Panc1 (cell line): Measurements from ENCODE around the gene ABHD12. TPM values are rescaled to one million over a fixed set of nuclear protein-coding genes. Genes with fewer than 3 reads are reported as not detected.

Experiments
- ATAC-seq: fragments of 200-7000 bp; cut with Tn5 transposase; 2 replicates; pipeline ENCODE4 v1.9.1; 2020; ENCODE audit warnings: mild to moderate bottlenecking, moderate library complexity
- BruUV-seq: library from RNA; stranded (reverse); fragments of 400-500 nt; replicated peaks from 2 replicates; lab custom pipeline; 2021; lab: Mats Ljungman, UMichigan
- CTCF ChIA-PET: fragments of 300-600 bp; sonication (Branson Sonifier 250); formaldehyde crosslinking; loops from one replicate; lab custom pipeline; 2022; ENCODE audit warnings: antibody characterized with exemption; lab: Charles Lee
- POLR2A ChIA-PET: fragments of 300-600 bp; sonication (Branson Sonifier 250); formaldehyde crosslinking; loops from one replicate; lab custom pipeline; 2022; ENCODE audit warnings: antibody characterized with exemption; lab: Charles Lee
- DNase-seq: peaks from one replicate; pipeline ENCODE4 v3.0.0-alpha.2; 2010; ENCODE audit warnings: low read depth, low spot score
- H3K27ac ChIP-seq: 2 replicates; pipeline ENCODE4 v1.5.1; 2011; ENCODE audit warnings: mild to moderate bottlenecking, low read length, inconsistent platforms
- H3K27me3 ChIP-seq: fragments of 200-500 bp; sonication (Bioruptor generic); 2 replicates; pipeline ENCODE4 v1.6.0; 2014; ENCODE audit warnings: low read length, inconsistent platforms; ENCODE audit not compliant: control insufficient read depth, insufficient read depth
- H3K36me3 ChIP-seq: fragments of 200-500 bp; sonication (Bioruptor generic); 2 replicates; pipeline ENCODE4 v1.5.1; 2014; ENCODE audit warnings: inconsistent platforms, mild to moderate bottlenecking, low read length, moderate library complexity; ENCODE audit not compliant: control insufficient read depth, insufficient read depth
- H3K4me1 ChIP-seq: 2 replicates; pipeline ENCODE4 v1.5.1; 2011; ENCODE audit warnings: inconsistent platforms, mild to moderate bottlenecking, low read length, moderate library complexity; ENCODE audit not compliant: control insufficient read depth, insufficient read depth
- H3K4me3 ChIP-seq, 2 experiments: 2 replicates each; pipeline ENCODE4 v1.5.1; 2011 to 2012; ENCODE audit warnings: low read depth in 2 of 2, low read length in 2 of 2, mild to moderate bottlenecking in 2 of 2, inconsistent platforms in 1 of 2, moderate library complexity in 1 of 2
- H3K9me3 ChIP-seq: fragments of 200-500 bp; sonication (Bioruptor generic); 2 replicates; pipeline ENCODE4 v1.5.1; 2014; ENCODE audit warnings: low read depth, mild to moderate bottlenecking, inconsistent platforms, low read length, moderate library complexity; ENCODE audit not compliant: control insufficient read depth, insufficient read depth
- CTCF ChIP-seq: fragments of 450-650 bp; IDR thresholded peaks from 2 replicates; pipeline ENCODE4 v1.5.1; 2017; ENCODE audit warnings: mild to moderate bottlenecking
- POLR2AphosphoS5 ChIP-seq: IDR thresholded peaks from 2 replicates; pipeline ENCODE4 v1.6.1; 2012; ENCODE audit warnings: mild to moderate bottlenecking, low read depth, low read length, moderate library complexity
- REST ChIP-seq, 2 experiments: IDR thresholded peaks; 2 replicates each; pipeline ENCODE4 v1.6.1; 2011 to 2012; ENCODE audit warnings: low read depth in 2 of 2, control low read depth in 1 of 2, low read length in 1 of 2, mild to moderate bottlenecking in 1 of 2, moderate library complexity in 1 of 2; ENCODE audit not compliant: insufficient read depth in 1 of 2
- SIN3A ChIP-seq: IDR thresholded peaks from 2 replicates; pipeline ENCODE4 v1.6.1; 2012; ENCODE audit warnings: low read depth, mild to moderate bottlenecking, low read length, moderate library complexity, borderline replicate concordance; ENCODE audit not compliant: insufficient read depth
- TCF7L2 ChIP-seq: IDR thresholded peaks from 2 replicates; pipeline ENCODE4 v1.6.1; 2011; ENCODE audit warnings: mild to moderate bottlenecking, low read depth, low read length, inconsistent platforms
- in situ Hi-C: cut with HindIII; loops from 2 replicates; pipeline ENCODE4 v1.10.0; 2016; ENCODE audit warnings: low sequenced_read_pairs, low pct_unique_long_range_greater_than_20kb
- intact Hi-C: fragments of 100-400 bp; cut with micrococcal nuclease; formaldehyde crosslinking; loops from one replicate; pipeline ENCODE4 v1.10.0; 2022; ENCODE audit not compliant: unreplicated experiment
- total RNA-seq: library from RNA; stranded (reverse); gene quantifications from one replicate; pipeline ENCODE4 v1.2.1, GENCODE V29; 2021; ENCODE audit not compliant: unreplicated experiment

Gene ABHD12
- total RNA-seq, 1 experiment from 2014 or later, result 90.9 TPM

- H3K27me3 ChIP-seq, result no peaks in the 10 kb centered on the region
- peaks cover 19% of the 10 kb centered on the region for H3K36me3 ChIP-seq
- in situ Hi-C loops (no loop called here), intact Hi-C loops (no loop called here)
- ATAC-seq (no peak), DNase-seq (no peak)
- BruUV-seq, result no TSS peak
- ChIA-PET CTCF (no interaction called here), POLR2A (no interaction called here)
- no peaks in the 10 kb centered on the region for H3K4me1 ChIP-seq
- H3K9me3 ChIP-seq, result no peaks in the 10 kb centered on the region
- H3K4me3 ChIP-seq, result no peak overlapping the region
- no peak overlapping the region for H3K27ac ChIP-seq
- TF ChIP-seq REST (IDR thresholded peaks at IDR 0.05; ENCODE audit: insufficient read depth in 1 of 2, low read depth in 2 of 2, low read length in 1 of 2) (no peak), POLR2AphosphoS5 (no peak), TCF7L2 (no peak), SIN3A (no peak), CTCF (no peak)
These were observed 103.7 kb downstream of the ABHD12 start for GRCh38 chr20:25286917-25287316.

GRCh38 chr20:25285856-25286798, 104.5 kb downstream of the ABHD12 start:
- H3K9me3 ChIP-seq, result no peaks in the 10 kb centered on the region
- H3K27ac ChIP-seq, result peak overlapping the region; percentile 1
- BruUV-seq, result no TSS peak
- TF ChIP-seq POLR2AphosphoS5 (no peak), TCF7L2 (no peak), SIN3A (no peak), REST (IDR thresholded peaks at IDR 0.05; ENCODE audit: insufficient read depth in 1 of 2, low read depth in 2 of 2, low read length in 1 of 2) (no peak), CTCF (no peak)
- H3K4me3 ChIP-seq, result no peak overlapping the region
- CTCF ChIA-PET, result no interaction called here
- H3K36me3 ChIP-seq, result peaks cover 22% of the 10 kb centered on the region
- intact Hi-C loops, result no loop called here
- POLR2A ChIA-PET, result no interaction called here
- in situ Hi-C loops, result no loop called here
- no peaks in the 10 kb centered on the region for H3K27me3 ChIP-seq
- H3K4me1 ChIP-seq, result no peaks in the 10 kb centered on the region
- DNase-seq (no peak), ATAC-seq (no peak)
